Measurements from ENCODE around the gene THAP7. TPM values are rescaled to one million over a fixed set of nuclear protein-coding genes. Genes with fewer than 3 reads are reported as not detected.

The THAP7 gene
- polyA plus RNA-seq, 10 donors, result 11.9 to 20.6 (median 15.6) TPM

- DNase-seq, result no peak
These were observed 35.7 kb downstream of the THAP7 start for GRCh38 chr22:20965888-20966855.

GRCh38 chr22:20965104-20965887 lies 36.6 kb downstream of the THAP7 start:
- DNase-seq, result no peak

GRCh38 chr22:20964799-20965103 lies 37.2 kb downstream of the THAP7 start:
- no peak for DNase-seq

GRCh38 chr22:20964090-20964798 lies 37.7 kb downstream of the THAP7 start:
- DNase-seq, result no peak

GRCh38 chr22:20963201-20964052 lies 38.5 kb downstream of the THAP7 start:
- no peak for DNase-seq

- DNase-seq, result no peak
These were observed 39.4 kb downstream of the THAP7 start for GRCh38 chr22:20962491-20962945.

- no peak for DNase-seq
These were observed 41.3 kb downstream of the THAP7 start for GRCh38 chr22:20960609-20961008.

- DNase-seq, result no peak
These were observed 42.1 kb downstream of the THAP7 start for GRCh38 chr22:20959578-20960461.

- no peak for DNase-seq
These were observed 44.1 kb downstream of the THAP7 start for GRCh38 chr22:20957683-20958431.

GRCh38 chr22:20957102-20957682 lies 44.7 kb downstream of the THAP7 start:
- DNase-seq, result peak in 1 of 3 donors; percentile 50

GRCh38 chr22:20956258-20957101 lies 45.4 kb downstream of the THAP7 start:
- DNase-seq, result peak in 2 of 3 donors; percentile 26 to 36

- no peak for DNase-seq
These were observed 46.4 kb downstream of the THAP7 start for GRCh38 chr22:20955548-20955947.

GRCh38 chr22:20953668-20954500 lies 48.0 kb downstream of the THAP7 start:
- no peak for DNase-seq

GRCh38 chr22:20953342-20953608 lies 48.6 kb downstream of the THAP7 start:
- no peak for DNase-seq

- peak in 1 of 3 donors; percentile 39 for DNase-seq
These were observed 49.2 kb downstream of the THAP7 start for GRCh38 chr22:20952544-20953341.

- no peak for DNase-seq
These were observed 50.0 kb downstream of the THAP7 start for GRCh38 chr22:20951932-20952380.
